NCI-H2196 treated with DMSO at 0.1 percent for 48 hours (cell line): ENCODE measurements around the gene SFTPD.
"Not testable (repeated sequence)": the region's sequence is repeated elsewhere in the genome, so short reads cannot be mapped to it uniquely, and the experiment has no call there.

Source experiments
- DNase-seq: peaks from one replicate; lab custom pipeline; 2025; ENCODE audit not compliant: unreplicated experiment; lab: John Stamatoyannopoulos, UW

The SFTPD gene

GRCh38 chr10:79948976-79949722, at the start of gene SFTPD:
TSS of gene SFTPD (minus strand) at chr10:79949105. CDS start at chr10:79946659, 2,446 bp downstream.
- no peak for DNase-seq

- peak; percentile 23 for DNase-seq
Observed at GRCh38 chr10:79995979-79996634, 47.2 kb upstream of the SFTPD start.

- DNase-seq, result no peak
Observed at GRCh38 chr10:79994556-79994955, 45.7 kb upstream of the SFTPD start.

GRCh38 chr10:79988199-79988598, 39.3 kb upstream of the SFTPD start:
- not testable (repeated sequence) for DNase-seq

- DNase-seq, result not testable (repeated sequence)
Observed at GRCh38 chr10:79986661-79987060, 37.8 kb upstream of the SFTPD start.

GRCh38 chr10:79985481-79986072, 36.7 kb upstream of the SFTPD start:
- DNase-seq, result no peak

- DNase-seq, result no peak
Observed at GRCh38 chr10:79984851-79985250, 35.9 kb upstream of the SFTPD start.

- DNase-seq, result no peak
Observed at GRCh38 chr10:79983286-79983909, 34.5 kb upstream of the SFTPD start.

- no peak for DNase-seq
Observed at GRCh38 chr10:79982861-79983260, 34.0 kb upstream of the SFTPD start.

- no peak for DNase-seq
Observed at GRCh38 chr10:79982362-79982800, 33.5 kb upstream of the SFTPD start.

GRCh38 chr10:79981450-79982361, 32.8 kb upstream of the SFTPD start:
- peak; percentile 45 for DNase-seq

- no peak for DNase-seq
Observed at GRCh38 chr10:79980711-79981110, 31.8 kb upstream of the SFTPD start.

- no peak for DNase-seq
Observed at GRCh38 chr10:79979976-79980687, 31.2 kb upstream of the SFTPD start.

- no peak for DNase-seq
Observed at GRCh38 chr10:79979310-79979975, 30.5 kb upstream of the SFTPD start.

- DNase-seq, result no peak
Observed at GRCh38 chr10:79976999-79977398, 28.1 kb upstream of the SFTPD start.

- DNase-seq, result no peak
Observed at GRCh38 chr10:79970062-79970461, 21.2 kb upstream of the SFTPD start.

GRCh38 chr10:79947787-79948424, 999 bp downstream of the SFTPD start:
- DNase-seq, result no peak

- no peak for DNase-seq
Observed at GRCh38 chr10:79947083-79947415, 1.9 kb downstream of the SFTPD start.
